PC-3 (cell line): ENCODE data around the gene TCF7L1.

Source experiments
- EZH2 ChIP-seq: fragments of 300-600 bp; sonication (generic); IDR thresholded peaks from one replicate; pipeline ENCODE4 v1.6.1; 2017; ENCODE audit warnings: antibody characterized with exemption, mild to moderate bottlenecking, low read length; ENCODE audit not compliant: unreplicated experiment
- EZH2phosphoT487 ChIP-seq: fragments of 300-600 bp; sonication (generic); IDR thresholded peaks from 2 replicates; pipeline ENCODE4 v1.6.1; 2018; ENCODE audit warnings: mild to moderate bottlenecking, antibody characterized with exemption, low read length, borderline replicate concordance
- TF ChIP-seq, protein P1 (sequence below): fragments of 300-600 bp; sonication (generic); conservative IDR thresholded peaks from 2 replicates; pipeline ENCODE4 v1.5.1; 2017; ENCODE audit warnings: antibody characterized with exemption, low read depth, mild to moderate bottlenecking, low read length

DNA sequence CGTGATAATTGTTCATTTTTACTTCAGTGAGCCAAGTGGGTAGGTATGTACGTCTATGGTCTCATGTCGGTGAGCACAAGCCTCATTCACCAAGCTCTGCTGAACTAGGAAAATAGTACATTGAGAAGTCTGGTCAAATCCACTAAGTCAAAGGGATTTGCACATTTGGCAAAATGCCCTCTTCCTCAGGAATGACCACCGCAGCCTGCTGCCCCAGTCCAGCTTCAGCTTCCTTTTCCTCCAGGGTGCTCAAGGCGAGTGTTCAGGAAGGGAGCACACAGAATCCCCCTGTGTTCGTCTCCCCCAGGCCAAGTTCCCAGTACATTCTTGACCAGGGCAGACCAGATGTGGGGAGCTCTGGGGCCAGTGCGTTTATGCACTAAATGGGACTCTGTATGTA is 23.0 kb downstream of the TCF7L1 start:
- TF ChIP-seq, protein P1, sequence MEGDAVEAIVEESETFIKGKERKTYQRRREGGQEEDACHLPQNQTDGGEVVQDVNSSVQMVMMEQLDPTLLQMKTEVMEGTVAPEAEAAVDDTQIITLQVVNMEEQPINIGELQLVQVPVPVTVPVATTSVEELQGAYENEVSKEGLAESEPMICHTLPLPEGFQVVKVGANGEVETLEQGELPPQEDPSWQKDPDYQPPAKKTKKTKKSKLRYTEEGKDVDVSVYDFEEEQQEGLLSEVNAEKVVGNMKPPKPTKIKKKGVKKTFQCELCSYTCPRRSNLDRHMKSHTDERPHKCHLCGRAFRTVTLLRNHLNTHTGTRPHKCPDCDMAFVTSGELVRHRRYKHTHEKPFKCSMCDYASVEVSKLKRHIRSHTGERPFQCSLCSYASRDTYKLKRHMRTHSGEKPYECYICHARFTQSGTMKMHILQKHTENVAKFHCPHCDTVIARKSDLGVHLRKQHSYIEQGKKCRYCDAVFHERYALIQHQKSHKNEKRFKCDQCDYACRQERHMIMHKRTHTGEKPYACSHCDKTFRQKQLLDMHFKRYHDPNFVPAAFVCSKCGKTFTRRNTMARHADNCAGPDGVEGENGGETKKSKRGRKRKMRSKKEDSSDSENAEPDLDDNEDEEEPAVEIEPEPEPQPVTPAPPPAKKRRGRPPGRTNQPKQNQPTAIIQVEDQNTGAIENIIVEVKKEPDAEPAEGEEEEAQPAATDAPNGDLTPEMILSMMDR, result no peak
- TF ChIP-seq EZH2 (no peak), EZH2phosphoT487 (no peak)
